ENCODE data around the gene ICAM2.

Gene ICAM2

DNA sequence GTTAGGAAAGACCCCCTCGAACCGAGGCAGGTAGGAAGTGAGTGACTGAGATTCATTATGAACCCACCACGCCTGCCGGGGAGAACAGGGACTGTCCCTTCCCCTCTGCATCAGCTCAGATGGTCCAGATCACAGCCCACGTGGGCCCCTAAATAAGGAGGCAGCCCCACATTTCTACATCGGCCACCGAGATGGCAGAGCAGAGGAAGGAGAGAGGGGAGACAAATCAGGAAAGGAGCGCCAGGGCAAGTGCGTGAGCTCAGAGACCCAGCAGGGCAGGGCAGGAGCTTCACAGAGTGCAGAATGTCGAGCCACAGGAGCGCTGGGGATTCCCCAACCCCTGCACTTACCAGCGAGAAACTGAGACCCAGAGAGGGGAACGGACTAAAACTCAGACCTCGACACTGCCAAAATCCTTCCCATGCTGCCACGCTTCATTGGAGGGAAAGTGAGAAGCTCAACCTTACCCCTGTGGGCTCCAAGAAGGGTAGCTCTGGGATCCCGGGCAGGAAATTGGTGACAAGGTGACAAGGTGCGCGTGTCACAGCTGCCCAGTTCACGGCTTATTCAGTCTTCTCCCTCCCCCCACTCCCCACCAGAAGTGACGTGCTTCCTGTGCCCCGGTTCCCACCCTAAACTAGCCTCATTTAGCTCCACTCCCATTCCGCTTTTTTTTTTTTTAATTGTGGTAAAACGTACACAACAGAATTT, at the start of gene ICAM2:
TSS of gene ICAM2 (minus strand) at position 578 of the 711 bp plus-strand sequence. CDS start 13,942 bp downstream, outside the sequence.
- peak; percentile 92 for DNase-seq

DNA sequence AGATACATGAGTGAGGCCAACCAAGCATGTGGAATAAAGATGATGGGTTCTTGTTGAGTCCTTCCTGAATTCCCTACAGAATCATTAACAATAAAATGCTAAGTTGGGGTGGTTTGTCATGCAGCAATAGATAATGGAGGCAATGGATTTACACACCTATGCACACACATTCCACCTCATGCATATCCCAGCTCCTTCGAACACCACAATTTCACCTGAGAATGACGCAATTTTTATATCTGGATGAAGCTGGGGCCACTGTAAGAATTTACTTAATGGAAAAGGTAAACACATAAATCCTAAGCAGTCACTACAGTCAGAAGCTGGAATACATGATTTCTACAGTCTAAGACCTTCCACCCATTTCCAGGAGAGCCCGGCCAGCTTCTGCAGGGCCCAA, 49.8 kb upstream of the ICAM2 start:
- no peak for DNase-seq

DNA sequence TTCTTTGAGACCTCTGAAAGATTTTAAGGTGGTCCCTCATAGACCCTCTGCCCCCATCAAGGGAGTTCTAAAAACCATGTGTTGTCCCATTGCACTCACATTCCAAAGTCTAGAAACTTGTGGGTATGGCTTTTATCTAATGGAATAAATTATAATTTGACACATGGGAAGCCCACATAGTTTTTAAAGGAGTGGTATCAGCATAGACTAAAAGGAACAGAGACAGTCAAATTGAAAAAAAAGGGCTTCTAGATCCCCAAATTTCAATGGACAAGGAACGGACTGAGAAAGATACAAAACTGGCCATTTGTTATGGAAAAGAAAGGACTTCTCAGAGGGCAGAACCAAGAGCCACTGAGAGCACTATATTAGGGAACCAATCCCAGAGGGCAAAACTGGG, 48.7 kb upstream of the ICAM2 start:
- no peak for DNase-seq

GRCh38 chr17:64067657-64068056, 47.2 kb upstream of the ICAM2 start:
- DNase-seq, result no peak

DNA sequence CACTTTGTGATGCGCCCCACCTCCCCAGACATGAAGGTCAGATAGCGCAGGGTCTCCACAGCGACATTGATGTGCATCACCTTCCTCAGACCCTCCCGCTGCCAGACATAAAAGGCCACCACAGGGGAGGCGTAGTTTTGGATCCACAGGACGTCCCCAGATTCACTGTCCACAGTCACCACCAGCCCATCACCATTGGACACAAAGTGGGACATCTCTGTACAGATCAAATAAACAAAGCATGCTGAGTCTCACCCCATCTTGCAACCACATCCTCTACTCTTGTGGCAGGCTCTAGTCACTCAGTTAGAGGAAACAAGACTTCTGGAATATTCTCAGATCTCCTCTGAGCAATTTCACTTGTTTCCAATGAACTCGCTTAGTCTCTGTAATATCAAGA, 46.3 kb upstream of the ICAM2 start:
- no peak for DNase-seq

GRCh38 chr17:64065161-64065560, 44.7 kb upstream of the ICAM2 start:
- no peak for DNase-seq

GRCh38 chr17:64064331-64064730, 43.9 kb upstream of the ICAM2 start:
- DNase-seq, result no peak

DNA sequence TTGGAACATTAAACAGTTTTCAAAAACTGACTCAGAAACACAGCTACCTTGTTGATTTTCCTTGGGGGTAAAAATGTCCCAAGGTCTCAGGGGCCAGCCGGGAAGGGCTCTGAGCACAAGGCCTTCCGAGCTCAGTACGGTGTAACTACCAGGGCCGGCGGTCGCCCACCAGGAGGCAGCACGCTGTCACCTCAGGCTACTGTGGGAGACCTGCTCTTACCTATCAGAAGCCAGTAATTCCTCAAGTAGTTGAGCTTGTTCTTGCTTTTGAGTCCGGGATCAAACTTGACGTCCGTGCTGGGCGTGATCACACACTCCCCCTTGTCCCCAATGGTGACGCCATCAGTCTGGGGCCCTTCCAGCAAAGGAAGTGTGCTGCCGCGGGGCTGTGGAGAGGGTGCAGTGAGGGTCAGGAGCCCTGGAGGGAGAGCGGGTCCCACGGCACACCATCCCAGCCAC, 43.4 kb upstream of the ICAM2 start:
- no peak for DNase-seq

DNA sequence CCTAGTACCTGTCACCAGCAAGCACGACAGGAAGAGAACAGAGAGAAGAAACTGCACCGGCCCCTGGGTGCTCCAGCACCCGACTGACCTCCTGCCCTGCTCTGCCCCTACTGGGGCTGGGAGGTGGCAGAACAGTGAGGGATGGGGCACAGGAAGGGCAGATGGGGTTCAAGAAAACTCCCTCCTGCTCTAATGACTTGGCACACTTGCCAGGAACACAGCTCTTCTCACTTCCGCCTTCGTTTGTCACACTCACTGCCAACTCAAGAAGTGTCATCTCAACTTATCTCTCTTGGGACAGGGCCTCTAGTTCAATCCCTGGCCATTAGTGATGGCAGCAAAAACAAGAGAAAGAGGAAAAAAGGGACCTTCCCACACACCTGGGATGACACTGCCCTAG, 42.7 kb upstream of the ICAM2 start:
- peak; percentile 84 for DNase-seq

DNA sequence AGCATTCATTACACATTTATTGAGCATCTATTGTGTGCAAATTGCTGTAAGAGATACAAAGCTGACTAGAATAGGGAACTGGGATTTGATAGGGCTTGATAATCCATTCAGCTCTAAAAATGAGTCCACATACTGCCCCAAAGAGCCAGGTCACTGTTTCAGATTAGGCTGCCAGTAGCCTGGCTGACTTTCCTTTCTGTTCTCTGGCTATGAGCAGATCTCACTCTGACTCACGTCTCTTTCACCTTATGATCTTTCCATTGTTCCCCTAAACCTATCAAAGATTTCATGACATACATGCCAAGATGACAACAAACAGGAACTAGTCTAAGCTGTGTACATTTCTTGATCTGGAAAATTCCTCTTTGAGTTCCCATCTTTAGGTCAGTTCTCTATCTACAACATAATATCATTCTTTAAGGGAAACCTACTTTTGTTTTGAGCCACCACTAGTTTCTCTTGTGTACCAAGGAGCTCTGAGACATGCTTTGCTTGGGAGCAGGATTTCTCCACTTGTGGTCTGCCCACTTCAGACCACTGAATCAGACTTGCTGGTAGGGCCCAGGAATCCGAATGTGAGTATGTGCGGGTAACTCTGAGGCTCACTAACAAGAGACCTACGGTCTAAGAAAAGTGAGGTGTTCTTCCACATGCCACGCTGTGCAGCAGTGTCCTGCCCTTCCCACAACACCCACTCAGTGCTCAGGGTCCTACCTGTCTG, 40.9 kb upstream of the ICAM2 start:
- no peak for DNase-seq

- DNase-seq, result no peak
Measured at GRCh38 chr17:64060331-64060730, 39.9 kb upstream of the ICAM2 start.

GRCh38 chr17:64059756-64060155, 39.3 kb upstream of the ICAM2 start:
- no peak for DNase-seq

- peak; percentile 52 for DNase-seq
Measured at GRCh38 chr17:64058621-64059020, 38.2 kb upstream of the ICAM2 start.

- no peak for DNase-seq
Measured at GRCh38 chr17:64057701-64058263, 37.3 kb upstream of the ICAM2 start.

DNA sequence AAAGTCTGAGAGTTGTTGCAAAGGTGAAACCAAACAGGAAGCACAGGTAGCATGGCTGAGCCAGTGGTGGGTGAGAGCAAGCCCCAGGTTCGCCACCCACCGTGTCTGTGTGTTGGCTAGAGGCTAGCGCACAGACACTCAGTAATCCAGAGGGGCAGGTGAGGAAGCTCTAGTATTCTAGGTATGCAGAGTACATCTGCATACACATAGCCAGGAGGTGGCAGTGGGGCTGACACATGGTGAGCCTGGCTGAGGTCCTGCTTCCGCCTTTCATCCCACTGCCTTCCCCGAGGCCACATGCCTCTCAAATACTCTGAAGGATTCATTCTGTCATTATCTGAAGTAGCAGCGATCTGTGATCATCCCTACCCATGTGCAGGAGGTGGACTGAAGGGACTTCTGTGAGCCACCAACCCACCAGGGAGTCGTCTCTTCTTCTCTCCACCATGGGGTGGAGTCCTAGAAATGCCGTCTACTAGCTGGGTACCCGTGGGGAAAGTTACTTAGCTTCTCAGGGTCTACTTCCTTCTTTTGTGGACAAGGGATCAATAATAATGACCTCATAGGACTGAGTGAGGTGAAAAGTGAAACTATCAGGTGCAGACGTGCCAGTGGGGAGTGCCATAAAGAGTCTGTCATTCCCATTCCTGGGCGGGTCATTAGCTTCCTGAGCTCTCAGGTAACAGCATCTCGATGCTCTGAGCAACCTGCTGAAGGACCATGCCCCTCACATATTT, 36.0 kb upstream of the ICAM2 start:
- no peak for DNase-seq

DNA sequence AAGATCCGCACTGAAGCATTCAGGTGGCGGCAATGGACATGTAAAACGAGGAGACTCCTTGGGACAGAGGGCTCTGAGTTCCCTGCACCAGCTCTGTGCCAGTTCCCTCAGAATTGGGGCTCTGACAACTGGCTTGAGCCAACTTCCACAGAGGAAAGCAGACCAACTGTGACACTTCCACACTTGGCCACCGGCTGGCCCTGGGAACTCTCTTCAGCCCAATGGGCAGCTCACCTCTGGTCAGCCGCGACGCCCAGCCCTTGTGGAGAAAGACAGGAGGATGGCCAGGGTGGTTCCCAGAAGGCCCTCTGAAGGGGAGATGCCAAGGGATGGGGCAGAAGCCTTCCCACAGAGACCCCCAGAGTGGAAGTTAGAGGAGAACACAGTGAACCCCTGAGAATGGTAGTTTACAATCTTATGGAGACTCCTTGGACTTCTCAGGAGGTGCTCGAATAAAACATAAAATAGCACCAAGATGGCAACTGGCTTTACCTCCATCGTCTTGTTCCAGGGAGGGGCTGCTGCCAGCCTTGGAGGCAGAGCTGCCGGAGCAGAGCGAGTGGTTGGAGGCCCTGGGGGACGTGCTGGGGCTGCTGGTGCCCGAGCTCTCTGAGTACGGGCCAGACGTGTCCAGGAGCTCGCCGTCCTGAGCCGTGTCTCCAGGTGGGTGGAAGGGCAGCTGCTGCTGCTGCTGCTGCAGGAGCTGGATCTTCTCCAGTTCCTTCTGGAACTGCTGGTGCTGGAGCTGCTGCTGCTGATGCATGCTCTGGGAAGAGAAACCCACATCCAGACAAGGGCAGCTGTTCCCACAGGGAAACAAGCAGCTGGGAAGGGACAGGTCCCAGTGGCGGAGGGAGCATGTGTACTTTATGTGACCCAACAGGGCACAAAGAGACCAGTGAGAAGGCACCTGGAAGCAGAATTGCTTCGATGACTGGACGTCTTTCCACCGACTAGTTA, 35.0 kb upstream of the ICAM2 start:
- no peak for DNase-seq

- DNase-seq, result no peak
Measured at GRCh38 chr17:64054304-64054703, 33.9 kb upstream of the ICAM2 start.

DNA sequence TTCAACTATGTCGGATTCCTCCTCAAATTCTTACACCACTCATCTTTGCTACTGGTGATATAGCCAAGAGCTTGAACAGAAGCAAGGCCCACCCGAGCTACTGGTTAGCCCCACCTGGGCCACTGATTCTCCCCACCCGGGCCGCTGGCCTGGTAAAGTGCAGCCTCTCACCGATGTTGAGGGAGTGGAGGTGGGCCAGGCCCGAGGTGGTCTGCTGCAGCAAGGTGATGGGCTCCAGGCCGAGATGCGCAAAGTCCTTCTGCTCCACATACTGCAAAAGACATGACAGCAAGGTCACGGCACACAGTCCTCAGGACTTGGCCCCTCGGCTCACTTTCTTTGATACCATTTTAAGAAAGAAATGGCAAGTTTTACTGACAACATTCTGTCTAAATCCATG, 32.7 kb upstream of the ICAM2 start:
- no peak for DNase-seq

- DNase-seq, result no peak
Measured at GRCh38 chr17:64051153-64051552, 30.7 kb upstream of the ICAM2 start.

- DNase-seq, result no peak
Measured at GRCh38 chr17:64048805-64049204, 28.4 kb upstream of the ICAM2 start.

- DNase-seq, result no peak
Measured at GRCh38 chr17:64045176-64045575, 24.7 kb upstream of the ICAM2 start.

Data from RPMI8226 (cell line).